HEK293T (cell line): ENCODE measurements around the gene REEP3.

ENCODE experiments used
- CTCF ChIA-PET: fragments of 350-600 bp; formaldehyde crosslinking; extraction: SDS; loops from one replicate; lab custom pipeline; 2021; ENCODE audit warnings: antibody characterized with exemption, inconsistent platforms; lab: Yijun Ruan, JAX
- POLR2A ChIA-PET: fragments of 350-600 bp; formaldehyde crosslinking; extraction: SDS; loops from one replicate; lab custom pipeline; 2020; ENCODE audit warnings: antibody characterized with exemption, inconsistent platforms; lab: Yijun Ruan, JAX
- DNase-seq: peaks from one replicate; pipeline ENCODE4 v3.0.0; 2012; ENCODE audit warnings: mixed read lengths; ENCODE audit errors: extremely low spot score
- ARNT ChIP-seq: fragments of 450-650 bp; IDR thresholded peaks from 2 replicates; pipeline ENCODE4 v1.6.1; 2017; ENCODE audit warnings: mild to moderate bottlenecking
- BHLHE40 ChIP-seq: fragments of 450-650 bp; IDR thresholded peaks from 2 replicates; pipeline ENCODE4 v1.6.1; 2016; ENCODE audit warnings: mild to moderate bottlenecking, moderate library complexity, borderline replicate concordance
- CTBP1 ChIP-seq: fragments of 450-650 bp; IDR thresholded peaks from 2 replicates; pipeline ENCODE4 v1.6.1; 2016; ENCODE audit warnings: borderline replicate concordance
- ELF4 ChIP-seq: fragments of 450-650 bp; IDR thresholded peaks from 2 replicates; pipeline ENCODE4 v1.6.1; 2017; ENCODE audit warnings: antibody characterized with exemption
- FOXA1 ChIP-seq: fragments of 450-650 bp; IDR thresholded peaks from 2 replicates; pipeline ENCODE4 v1.6.1; 2016; ENCODE audit warnings: mild to moderate bottlenecking
- FOXK2 ChIP-seq: fragments of 450-650 bp; IDR thresholded peaks from 2 replicates; pipeline ENCODE4 v1.6.1; 2016; ENCODE audit warnings: mild to moderate bottlenecking
- FOXM1 ChIP-seq: fragments of 450-650 bp; IDR thresholded peaks from 2 replicates; pipeline ENCODE4 v1.6.1; 2017; ENCODE audit warnings: mild to moderate bottlenecking, borderline replicate concordance
- HDGF ChIP-seq: fragments of 450-650 bp; IDR thresholded peaks from 2 replicates; pipeline ENCODE4 v1.6.1; 2017; ENCODE audit warnings: antibody characterized with exemption, borderline replicate concordance
- L3MBTL2 ChIP-seq: fragments of 450-650 bp; conservative IDR thresholded peaks from 2 replicates; pipeline ENCODE4 v1.6.1; 2016; ENCODE audit warnings: mild to moderate bottlenecking
- LEF1 ChIP-seq: fragments of 450-650 bp; IDR thresholded peaks from 2 replicates; pipeline ENCODE4 v1.6.1; 2017; ENCODE audit warnings: mild to moderate bottlenecking, borderline replicate concordance
- NFRKB ChIP-seq: fragments of 450-650 bp; IDR thresholded peaks from 2 replicates; pipeline ENCODE4 v1.6.1; 2016; ENCODE audit warnings: mild to moderate bottlenecking, moderate library complexity
- PKNOX1 ChIP-seq: fragments of 450-650 bp; IDR thresholded peaks from 2 replicates; pipeline ENCODE4 v1.6.1; 2016
- SP1 ChIP-seq: fragments of 450-650 bp; IDR thresholded peaks from 2 replicates; pipeline ENCODE4 v1.6.1; 2017
- SUZ12 ChIP-seq: fragments of 450-650 bp; IDR thresholded peaks from 2 replicates; pipeline ENCODE4 v1.6.1; 2016; ENCODE audit warnings: mild to moderate bottlenecking
- TARDBP ChIP-seq: fragments of 450-650 bp; IDR thresholded peaks from 2 replicates; pipeline ENCODE4 v1.6.1; 2016
- ZNF384 ChIP-seq: fragments of 450-650 bp; IDR thresholded peaks from 2 replicates; pipeline ENCODE4 v1.6.1; 2016

REEP3 gene

GRCh38 chr10:63576501-63576900 is 55.3 kb downstream of the REEP3 start:
- DNase-seq = no peak
- CTCF ChIA-PET = no interaction called here
- POLR2A ChIA-PET = no interaction called here
- TF ChIP-seq PKNOX1 = no peak
- no peak for TF ChIP-seq TARDBP

- DNase-seq = no peak
- ChIA-PET CTCF (no interaction called here), POLR2A (no interaction called here)
- TF ChIP-seq ZNF384 = no peak
Measured at GRCh38 chr10:63578501-63578900, 57.3 kb downstream of the REEP3 start.

- no peak for DNase-seq
- TF ChIP-seq NFRKB (no peak), FOXA1 (no peak), FOXK2 (no peak), FOXM1 (no peak), SUZ12 (no peak), PKNOX1 (no peak), HDGF (no peak), L3MBTL2 (no peak), BHLHE40 (no peak), LEF1 (no peak), ELF4 (no peak), CTBP1 (no peak), ZNF384 (no peak), ARNT (no peak)
- ChIA-PET CTCF (no interaction called here), POLR2A (interaction anchor here (1.1 kb wide), 1 partner anchor 50 kb away, joined by 3 read pairs; no protein-coding TSS in a partner anchor)
Measured at GRCh38 chr10:63579371-63580014, 58.3 kb downstream of the REEP3 start.

- POLR2A ChIA-PET = no interaction called here
- TF ChIP-seq BHLHE40 (no peak), ELF4 (no peak), ZNF384 (no peak), HDGF (no peak), FOXM1 (no peak), SP1 (no peak)
- no peak for DNase-seq
- CTCF ChIA-PET = no interaction called here
Measured at GRCh38 chr10:63582690-63583089, 61.5 kb downstream of the REEP3 start.

GRCh38 chr10:63583397-63583796 is 62.2 kb downstream of the REEP3 start:
- DNase-seq = no peak
- CTCF ChIA-PET = no interaction called here
- POLR2A ChIA-PET = no interaction called here
- no peak for TF ChIP-seq HDGF
- no peak for TF ChIP-seq FOXA1
- TF ChIP-seq ZNF384 = no peak
- no peak for TF ChIP-seq SUZ12
- TF ChIP-seq LEF1 = no peak
- TF ChIP-seq L3MBTL2 = no peak
- no peak for TF ChIP-seq CTBP1
- TF ChIP-seq PKNOX1 = no peak
- no peak for TF ChIP-seq ELF4
- no peak for TF ChIP-seq ARNT
- TF ChIP-seq SP1 = no peak
- no peak for TF ChIP-seq NFRKB
- TF ChIP-seq FOXK2 = no peak
- TF ChIP-seq FOXM1 = no peak
- TF ChIP-seq TARDBP = no peak
- no peak for TF ChIP-seq BHLHE40

GRCh38 chr10:63583909-63584724 is 62.9 kb downstream of the REEP3 start:
- ChIA-PET POLR2A (no interaction called here), CTCF (interaction anchor here (0.6 kb wide), 1 partner anchor 417 kb away, joined by 3 read pairs; no protein-coding TSS in a partner anchor)
- TF ChIP-seq SP1 (no peak), L3MBTL2 (no peak), ZNF384 (no peak), FOXA1 (no peak), PKNOX1 (no peak), SUZ12 (no peak), ELF4 (no peak), TARDBP (no peak), CTBP1 (no peak), HDGF (no peak), FOXM1 (no peak), LEF1 (no peak), NFRKB (no peak), FOXK2 (no peak), BHLHE40 (no peak), ARNT (no peak)
- no peak for DNase-seq
